ENCODE measurements around the gene ZNF480. TPM values are rescaled to one million over a fixed set of nuclear protein-coding genes. Genes with fewer than 3 reads are reported as not detected.
"Not testable (repeated sequence)": the region's sequence is repeated elsewhere in the genome, so short reads cannot be mapped to it uniquely, and the experiment has no call there.

The ZNF480 gene
- polyA plus RNA-seq, 1 experiment = 11.9 TPM

DNA sequence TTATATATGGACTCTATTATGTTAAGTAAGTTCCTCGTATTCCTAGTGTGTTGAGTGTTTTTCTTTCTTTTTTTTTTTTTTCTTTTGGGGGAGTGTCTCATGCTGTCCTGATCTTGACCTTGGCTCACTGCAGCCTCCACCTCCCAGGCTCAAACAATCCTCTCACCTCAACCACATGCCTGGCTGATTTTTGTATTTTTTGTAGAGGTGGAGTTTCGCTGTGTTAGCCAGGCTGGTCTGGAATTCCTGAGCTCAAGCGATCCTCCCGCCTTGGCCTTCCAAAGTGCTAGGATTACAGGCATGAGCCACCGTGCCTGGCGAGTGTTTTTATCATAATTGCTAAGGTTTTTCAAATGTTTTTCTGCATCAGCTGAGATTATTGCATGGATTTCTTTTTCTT is 10.7 kb upstream of the ZNF480 start:
- ChIA-PET CTCF (no interaction called here), POLR2A (interaction anchor here (0.6 kb wide), 1 partner anchor 542 kb away, joined by 4 read pairs; no protein-coding TSS in a partner anchor)
- TF ChIP-seq, protein P1, sequence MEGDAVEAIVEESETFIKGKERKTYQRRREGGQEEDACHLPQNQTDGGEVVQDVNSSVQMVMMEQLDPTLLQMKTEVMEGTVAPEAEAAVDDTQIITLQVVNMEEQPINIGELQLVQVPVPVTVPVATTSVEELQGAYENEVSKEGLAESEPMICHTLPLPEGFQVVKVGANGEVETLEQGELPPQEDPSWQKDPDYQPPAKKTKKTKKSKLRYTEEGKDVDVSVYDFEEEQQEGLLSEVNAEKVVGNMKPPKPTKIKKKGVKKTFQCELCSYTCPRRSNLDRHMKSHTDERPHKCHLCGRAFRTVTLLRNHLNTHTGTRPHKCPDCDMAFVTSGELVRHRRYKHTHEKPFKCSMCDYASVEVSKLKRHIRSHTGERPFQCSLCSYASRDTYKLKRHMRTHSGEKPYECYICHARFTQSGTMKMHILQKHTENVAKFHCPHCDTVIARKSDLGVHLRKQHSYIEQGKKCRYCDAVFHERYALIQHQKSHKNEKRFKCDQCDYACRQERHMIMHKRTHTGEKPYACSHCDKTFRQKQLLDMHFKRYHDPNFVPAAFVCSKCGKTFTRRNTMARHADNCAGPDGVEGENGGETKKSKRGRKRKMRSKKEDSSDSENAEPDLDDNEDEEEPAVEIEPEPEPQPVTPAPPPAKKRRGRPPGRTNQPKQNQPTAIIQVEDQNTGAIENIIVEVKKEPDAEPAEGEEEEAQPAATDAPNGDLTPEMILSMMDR (IDR thresholded peaks at IDR 0.05; ENCODE audit: low read depth, low read length) = no peak
- Histone ChIP-seq H3K9me3 (ENCODE audit: control insufficient read depth, insufficient read depth, low read length) (peaks cover 37% of the 10 kb centered on the region), H3K27ac (ENCODE audit: low read depth, low read length) (no peak overlapping the region), H3K4me3 (ENCODE audit: low read depth, low read length) (no peak overlapping the region), H3K27me3 (ENCODE audit: control insufficient read depth, insufficient read depth, low read length) (no peaks in the 10 kb centered on the region)
- DNase-seq (ENCODE audit: low read depth, low spot score) = no peak

DNA sequence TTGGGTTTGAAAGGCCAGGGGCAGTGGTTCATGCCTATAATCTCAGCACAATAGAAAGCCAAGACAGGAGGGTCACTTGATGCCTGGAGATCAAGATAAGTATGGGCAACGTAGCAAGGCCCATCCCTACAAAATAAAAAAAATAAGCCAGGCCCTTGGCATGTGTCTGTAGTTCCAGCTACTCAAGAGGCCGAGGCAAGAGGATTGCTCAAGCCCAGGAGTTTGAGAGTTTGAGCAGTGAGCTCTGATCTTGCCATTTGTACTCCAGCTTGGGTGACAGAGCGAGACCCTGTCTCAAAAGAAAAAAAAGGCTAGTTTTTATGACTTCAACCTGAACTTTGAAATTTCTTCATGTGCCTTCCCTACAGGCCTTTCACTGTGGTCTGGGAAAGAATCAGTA is 5.2 kb upstream of the ZNF480 start:
- TF ChIP-seq, protein P1 (IDR thresholded peaks at IDR 0.05; ENCODE audit: low read depth, low read length) = no peak
- no peak for DNase-seq (ENCODE audit: low read depth, low spot score)
- Histone ChIP-seq H3K27ac (ENCODE audit: low read depth, low read length) (no peak overlapping the region), H3K27me3 (ENCODE audit: control insufficient read depth, insufficient read depth, low read length) (no peaks in the 10 kb centered on the region), H3K4me3 (ENCODE audit: low read depth, low read length) (no peak overlapping the region), H3K9me3 (ENCODE audit: control insufficient read depth, insufficient read depth, low read length) (peaks cover 46% of the 10 kb centered on the region)
- CTCF ChIA-PET = no interaction called here
- POLR2A ChIA-PET = no interaction called here

DNA sequence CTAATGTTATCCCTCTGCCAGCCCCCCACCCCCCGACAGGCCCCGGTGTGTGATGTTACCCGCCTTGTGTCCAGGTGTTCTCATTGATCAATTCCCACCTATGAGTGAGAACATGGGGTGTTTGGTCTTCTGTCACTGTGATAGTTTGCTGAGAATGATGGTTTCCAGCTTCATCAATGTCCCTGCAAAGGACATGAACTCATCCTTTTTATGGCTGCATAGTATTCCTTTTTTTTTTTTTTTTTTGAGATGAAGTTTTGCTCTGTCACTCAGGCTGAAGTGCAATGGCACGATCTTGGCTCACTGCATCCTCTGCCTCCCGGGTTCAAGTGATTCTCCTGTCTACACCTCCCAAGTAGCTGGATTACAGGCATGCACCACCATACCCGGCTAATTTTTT is 4.0 kb upstream of the ZNF480 start:
- H3K27ac ChIP-seq (ENCODE audit: low read depth, low read length); DNase-seq (ENCODE audit: low read depth, low spot score); POLR2A ChIA-PET; H3K27me3 ChIP-seq (ENCODE audit: control insufficient read depth, insufficient read depth, low read length); H3K4me3 ChIP-seq (ENCODE audit: low read depth, low read length): not testable (repeated sequence)
- peaks cover 39% of the 10 kb centered on the region for H3K9me3 ChIP-seq (ENCODE audit: control insufficient read depth, insufficient read depth, low read length)
- CTCF ChIA-PET = interaction anchor here (0.6 kb wide), 1 partner anchor 55 kb away, joined by 3 read pairs; no protein-coding TSS in a partner anchor

DNA sequence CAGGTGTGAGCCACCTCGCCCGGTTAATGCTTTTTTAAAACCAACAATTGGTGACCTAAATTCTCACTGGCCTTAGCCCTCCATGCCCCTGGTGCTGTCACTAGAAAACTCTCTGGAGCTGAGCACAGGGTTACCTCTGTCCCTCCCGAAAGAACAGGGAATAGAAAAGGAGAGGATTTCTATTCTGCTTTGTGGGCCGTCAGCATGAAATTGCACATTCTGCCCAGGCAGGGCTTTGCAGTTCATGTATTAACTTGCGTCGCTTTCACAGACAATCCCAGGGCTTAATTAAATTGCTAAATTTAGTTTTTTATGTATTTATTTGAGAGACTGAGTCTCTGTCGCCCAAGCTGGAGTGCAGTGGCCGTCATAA is 583 bp upstream of the ZNF480 start:
- Histone ChIP-seq H3K27ac (ENCODE audit: low read depth, low read length) (peak overlapping the region; percentile 39), H3K9me3 (ENCODE audit: control insufficient read depth, insufficient read depth, low read length) (peaks cover 38% of the 10 kb centered on the region), H3K4me3 (ENCODE audit: low read depth, low read length) (peak overlapping the region; percentile 68), H3K27me3 (ENCODE audit: control insufficient read depth, insufficient read depth, low read length) (no peaks in the 10 kb centered on the region)
- DNase-seq (ENCODE audit: low read depth, low spot score) = no peak
- CTCF ChIA-PET = no interaction called here
- TF ChIP-seq, protein P1 (IDR thresholded peaks at IDR 0.05; ENCODE audit: low read depth, low read length) = no peak
- POLR2A ChIA-PET = interaction anchor here (0.5 kb wide), 1 partner anchor 100 kb away, joined by 4 read pairs; no protein-coding TSS in a partner anchor

DNA sequence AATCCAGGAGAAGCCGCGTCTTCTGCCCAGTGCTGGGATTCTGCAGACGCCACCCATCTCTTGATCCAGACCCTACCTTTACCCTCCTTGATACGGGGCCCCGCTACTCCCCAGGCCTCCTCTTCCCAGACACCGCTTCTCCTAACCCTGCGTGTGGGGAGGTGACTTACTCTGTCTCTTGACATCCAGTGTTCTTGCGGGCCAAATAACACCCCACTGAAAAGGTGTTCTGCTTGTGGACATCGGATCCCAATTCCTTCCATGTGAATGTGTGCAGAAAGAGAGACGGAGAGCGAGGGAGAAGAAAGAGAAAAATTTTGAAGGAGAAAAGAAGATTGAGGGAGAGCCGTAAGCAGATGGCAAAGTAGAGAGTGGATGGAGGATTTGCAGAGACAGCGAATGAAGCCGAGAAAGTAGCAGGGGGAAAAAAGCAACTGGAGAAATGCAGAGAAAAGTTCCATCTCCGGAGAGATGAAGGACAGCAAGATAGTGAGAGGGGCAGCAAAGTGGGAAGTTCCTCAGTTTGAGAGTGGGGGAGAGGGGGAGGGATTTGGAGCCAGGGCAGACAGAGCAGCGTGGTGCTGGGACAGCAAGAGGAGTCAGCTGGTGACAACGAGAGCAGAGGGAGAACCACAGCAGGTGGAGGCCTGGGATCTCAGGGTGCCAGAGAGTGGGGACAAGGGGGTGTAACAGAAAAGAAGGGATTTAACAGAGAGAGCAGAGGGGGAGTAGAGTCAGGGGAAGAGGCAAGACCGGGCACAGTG is 814 bp downstream of the ZNF480 start:
- DNase-seq (ENCODE audit: low read depth, low spot score) = no peak
- Histone ChIP-seq H3K27ac (ENCODE audit: low read depth, low read length) (peak overlapping the region; percentile 99), H3K27me3 (ENCODE audit: control insufficient read depth, insufficient read depth, low read length) (no peaks in the 10 kb centered on the region), H3K9me3 (ENCODE audit: control insufficient read depth, insufficient read depth, low read length) (peaks cover 28% of the 10 kb centered on the region), H3K4me3 (ENCODE audit: low read depth, low read length) (peak overlapping the region; percentile 94)
- POLR2A ChIA-PET = interaction anchor here (0.6 kb wide), 1 partner anchor 1165 kb away, joined by 4 read pairs; no protein-coding TSS in a partner anchor
- CTCF ChIA-PET = no interaction called here
- TF ChIP-seq, protein P1 (IDR thresholded peaks at IDR 0.05; ENCODE audit: low read depth, low read length) = no peak; the same call in 1 of the 2 replicates
